DND-41 (cell line): Measurements from ENCODE around the gene DEAF1.

Experiments used
- ATAC-seq: fragments of 200-7000 bp; cut with Tn5 transposase; 3 replicates; pipeline ENCODE4 v1.9.1; 2021; ENCODE audit warnings: low read depth; ENCODE audit not compliant: insufficient read depth
- DNase-seq: peaks from one replicate; pipeline ENCODE4 v3.0.0-alpha.2; 2020
- H2AFZ ChIP-seq: 2 replicates; pipeline ENCODE4 v1.6.0; 2012; ENCODE audit warnings: low read depth, low read length
- H3K27ac ChIP-seq: 2 replicates; pipeline ENCODE4 v1.5.1; 2012; ENCODE audit warnings: low read length, inconsistent platforms
- H3K27me3 ChIP-seq: fragments of 200-600 bp; sonication (generic); 2 replicates; pipeline ENCODE4 v1.6.0; 2012; ENCODE audit warnings: low read length, mild to moderate bottlenecking, inconsistent platforms; ENCODE audit not compliant: insufficient read depth, poor library complexity
- H3K36me3 ChIP-seq: 2 replicates; pipeline ENCODE4 v1.5.1; 2012; ENCODE audit warnings: low read length, inconsistent platforms; ENCODE audit not compliant: insufficient read depth
- H3K4me1 ChIP-seq: 2 replicates; pipeline ENCODE4 v1.5.1; 2012; ENCODE audit warnings: mild to moderate bottlenecking, low read length; ENCODE audit not compliant: insufficient read depth
- H3K4me2 ChIP-seq: 2 replicates; pipeline ENCODE4 v1.6.0; 2012; ENCODE audit warnings: mild to moderate bottlenecking, moderate library complexity, low read length, inconsistent platforms; ENCODE audit not compliant: insufficient read depth
- H3K4me3 ChIP-seq, 2 experiments: fragments of 200-600 bp in 1 of 2; shearing (Covaris generic) in 1 of 2; 2 replicates each; pipeline ENCODE4 v1.5.1; 2012 to 2016; ENCODE audit warnings: inconsistent platforms in 2 of 2, low read length in 2 of 2, mild to moderate bottlenecking in 2 of 2, low read depth in 1 of 2, moderate library complexity in 1 of 2
- H3K79me2 ChIP-seq: 2 replicates; pipeline ENCODE4 v1.6.0; 2012; ENCODE audit warnings: low read length, inconsistent platforms; ENCODE audit not compliant: insufficient read depth
- H3K9ac ChIP-seq: 2 replicates; pipeline ENCODE4 v1.6.0; 2012; ENCODE audit warnings: low read depth, mild to moderate bottlenecking, inconsistent platforms, low read length, moderate library complexity
- H3K9me3 ChIP-seq: 2 replicates; pipeline ENCODE4 v1.5.1; 2012; ENCODE audit warnings: low read length, moderate library complexity, mild to moderate bottlenecking, inconsistent platforms; ENCODE audit not compliant: insufficient read depth, severe bottlenecking
- H4K20me1 ChIP-seq: 2 replicates; pipeline ENCODE4 v1.6.0; 2012; ENCODE audit warnings: low read length; ENCODE audit not compliant: insufficient read depth
- EZH2 ChIP-seq: IDR thresholded peaks from 3 replicates; pipeline ENCODE4 v1.6.1; 2012; ENCODE audit warnings: borderline replicate concordance, low read depth, mild to moderate bottlenecking, moderate library complexity, low read length, inconsistent platforms; ENCODE audit not compliant: severe bottlenecking
- TF ChIP-seq, protein P1 (sequence below): IDR thresholded peaks from 2 replicates; pipeline ENCODE4 v1.5.1; 2012; ENCODE audit warnings: borderline replicate concordance, low read length, moderate library complexity, mild to moderate bottlenecking; ENCODE audit not compliant: poor library complexity, severe bottlenecking; ENCODE audit errors: extremely low read depth

The DEAF1 gene

DNA sequence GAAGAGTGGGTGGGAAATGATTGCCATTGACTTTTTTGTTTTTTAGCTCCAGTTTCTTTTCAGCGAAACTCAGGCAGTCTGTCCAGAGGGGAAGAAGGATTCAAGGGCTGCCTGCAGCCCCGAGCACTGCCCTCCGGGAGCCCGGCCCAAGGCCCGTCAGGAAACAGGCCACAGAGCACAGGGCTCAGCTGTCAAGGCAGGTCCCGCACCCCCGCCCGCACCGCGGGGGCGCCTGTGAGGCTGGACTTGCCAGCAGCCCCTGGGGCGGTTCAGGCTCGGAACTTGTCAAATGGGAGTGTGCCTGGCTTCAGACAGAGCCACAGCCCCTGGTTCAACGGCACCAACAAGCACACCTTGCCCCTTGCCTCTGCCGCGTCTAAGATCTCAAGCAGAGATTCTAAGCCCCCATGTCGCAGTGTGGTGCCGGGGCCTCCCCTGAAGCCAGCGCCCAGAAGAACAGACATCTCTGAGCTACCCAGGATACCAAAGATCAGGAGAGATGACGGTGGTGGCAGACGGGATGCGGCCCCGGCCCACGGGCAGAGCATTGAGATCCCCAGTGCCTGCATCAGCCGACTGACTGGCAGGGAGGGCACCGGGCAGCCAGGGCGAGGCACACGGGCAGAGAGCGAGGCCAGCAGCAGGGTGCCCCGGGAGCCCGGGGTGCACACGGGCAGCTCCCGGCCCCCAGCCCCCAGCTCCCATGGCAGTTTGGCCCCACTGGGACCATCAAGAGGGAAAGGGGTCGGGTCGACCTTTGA, 87.8 kb downstream of the DEAF1 start:
- H3K27me3 ChIP-seq, result no peaks in the 10 kb centered on the region
- H3K4me2 ChIP-seq, result no peak overlapping the region
- peaks cover 62% of the 10 kb centered on the region for H4K20me1 ChIP-seq
- no peak overlapping the region for H3K9ac ChIP-seq
- H3K79me2 ChIP-seq, result peaks cover 8% of the 10 kb centered on the region
- no peaks in the 10 kb centered on the region for H3K9me3 ChIP-seq
- no peak overlapping the region for H2AFZ ChIP-seq
- TF ChIP-seq, protein P1, sequence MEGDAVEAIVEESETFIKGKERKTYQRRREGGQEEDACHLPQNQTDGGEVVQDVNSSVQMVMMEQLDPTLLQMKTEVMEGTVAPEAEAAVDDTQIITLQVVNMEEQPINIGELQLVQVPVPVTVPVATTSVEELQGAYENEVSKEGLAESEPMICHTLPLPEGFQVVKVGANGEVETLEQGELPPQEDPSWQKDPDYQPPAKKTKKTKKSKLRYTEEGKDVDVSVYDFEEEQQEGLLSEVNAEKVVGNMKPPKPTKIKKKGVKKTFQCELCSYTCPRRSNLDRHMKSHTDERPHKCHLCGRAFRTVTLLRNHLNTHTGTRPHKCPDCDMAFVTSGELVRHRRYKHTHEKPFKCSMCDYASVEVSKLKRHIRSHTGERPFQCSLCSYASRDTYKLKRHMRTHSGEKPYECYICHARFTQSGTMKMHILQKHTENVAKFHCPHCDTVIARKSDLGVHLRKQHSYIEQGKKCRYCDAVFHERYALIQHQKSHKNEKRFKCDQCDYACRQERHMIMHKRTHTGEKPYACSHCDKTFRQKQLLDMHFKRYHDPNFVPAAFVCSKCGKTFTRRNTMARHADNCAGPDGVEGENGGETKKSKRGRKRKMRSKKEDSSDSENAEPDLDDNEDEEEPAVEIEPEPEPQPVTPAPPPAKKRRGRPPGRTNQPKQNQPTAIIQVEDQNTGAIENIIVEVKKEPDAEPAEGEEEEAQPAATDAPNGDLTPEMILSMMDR, result no peak
- no peak for TF ChIP-seq EZH2
- no peaks in the 10 kb centered on the region for H3K4me1 ChIP-seq
- ATAC-seq (no peak), DNase-seq (no peak)
- no peak overlapping the region for H3K4me3 ChIP-seq
- peaks cover 100% of the 10 kb centered on the region for H3K36me3 ChIP-seq
- H3K27ac ChIP-seq, result no peak overlapping the region

DNA sequence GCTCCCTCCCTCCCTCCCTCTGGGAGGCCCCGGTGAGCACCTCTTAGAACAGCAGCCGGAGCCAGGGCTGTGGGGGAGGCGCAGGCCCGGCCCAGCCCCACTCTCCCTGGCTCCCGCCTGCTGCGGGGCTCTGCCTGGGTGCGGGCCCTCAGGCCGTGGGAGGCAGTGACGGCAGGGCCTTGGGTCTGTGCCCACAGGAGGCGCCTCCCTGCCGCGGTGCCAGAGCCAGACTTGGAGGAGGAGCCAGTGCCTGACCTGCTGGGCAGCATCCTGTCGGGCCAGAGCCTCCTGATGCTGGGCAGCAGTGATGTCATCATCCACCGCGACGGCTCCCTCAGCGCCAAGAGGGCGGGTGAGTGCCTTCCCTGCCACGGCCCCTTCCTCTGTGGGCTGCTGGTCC, 88.8 kb downstream of the DEAF1 start:
- Histone ChIP-seq H3K27me3 (no peaks in the 10 kb centered on the region), H2AFZ (no peak overlapping the region), H3K79me2 (peaks cover 11% of the 10 kb centered on the region), H3K9me3 (no peaks in the 10 kb centered on the region), H3K4me2 (no peak overlapping the region), H4K20me1 (peaks cover 63% of the 10 kb centered on the region), H3K4me1 (no peaks in the 10 kb centered on the region), H3K4me3 (no peak overlapping the region), H3K27ac (no peak overlapping the region), H3K9ac (no peak overlapping the region), H3K36me3 (peaks cover 100% of the 10 kb centered on the region)
- DNase-seq (no peak), ATAC-seq (no peak)
- TF ChIP-seq, protein P1, result no peak
- no peak for TF ChIP-seq EZH2

DNA sequence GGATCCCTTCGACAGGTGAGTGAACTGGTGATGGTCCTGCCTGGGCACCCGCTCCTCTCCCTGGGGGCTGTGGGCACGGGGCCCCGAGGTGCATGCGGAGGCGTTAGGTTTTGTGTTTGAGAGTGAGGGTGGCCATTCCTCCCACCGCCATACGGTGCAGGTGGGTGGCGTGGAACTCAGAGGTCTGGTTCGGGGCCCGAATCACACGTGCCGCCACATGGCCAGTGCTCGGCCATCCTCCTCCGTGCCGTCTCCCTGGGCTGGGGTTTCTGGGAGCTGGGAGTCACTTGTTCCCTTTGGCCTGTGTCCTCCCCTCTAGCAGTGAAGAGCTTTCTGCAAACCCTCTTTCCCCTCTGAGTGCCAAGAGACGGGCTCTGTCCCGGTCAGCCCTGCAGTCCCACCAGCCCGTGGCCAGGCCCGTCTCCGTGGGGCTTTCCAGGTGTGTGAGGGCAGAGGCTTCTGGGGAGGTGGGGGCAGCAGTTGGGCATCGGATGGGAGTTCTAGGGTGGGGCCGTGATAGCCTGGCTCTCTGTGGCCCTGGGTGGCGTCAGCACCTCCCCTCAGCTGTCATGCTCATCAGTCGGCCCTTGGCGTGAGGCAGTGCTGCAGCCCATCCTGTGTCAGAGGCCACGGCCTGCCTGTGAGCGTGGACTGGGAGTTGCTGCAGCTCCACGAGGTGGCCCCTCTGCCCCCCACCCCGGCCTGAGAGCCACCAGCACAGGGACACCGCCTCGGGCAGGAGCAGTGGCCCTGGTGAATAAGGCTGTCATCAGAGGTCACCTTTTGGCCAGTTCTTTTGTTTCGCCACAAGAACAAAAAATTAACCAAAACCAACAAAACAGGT, 89.5 kb downstream of the DEAF1 start:
- Histone ChIP-seq H3K9me3 (no peaks in the 10 kb centered on the region), H4K20me1 (peaks cover 56% of the 10 kb centered on the region), H3K4me2 (no peak overlapping the region), H3K36me3 (peaks cover 97% of the 10 kb centered on the region), H3K79me2 (peaks cover 11% of the 10 kb centered on the region), H2AFZ (no peak overlapping the region), H3K4me3 (no peak overlapping the region), H3K27me3 (no peaks in the 10 kb centered on the region), H3K27ac (no peak overlapping the region), H3K9ac (no peak overlapping the region), H3K4me1 (no peaks in the 10 kb centered on the region)
- ATAC-seq (no peak), DNase-seq (no peak)
- TF ChIP-seq EZH2, result no peak
- TF ChIP-seq, protein P1, result no peak
